WTC11 (cell line): ENCODE results near the gene JMJD6. TPM values are rescaled to one million over a fixed set of nuclear protein-coding genes. Genes with fewer than 3 reads are reported as not detected.
"Not testable (repeated sequence)": the region's sequence is repeated elsewhere in the genome, so short reads cannot be mapped to it uniquely, and the experiment has no call there.

Source experiments
- ATAC-seq: fragments of 200-7000 bp; cut with Tn5 transposase; 2 replicates; pipeline ENCODE4 v1.10.0; 2021; ENCODE audit warnings: mild to moderate bottlenecking, moderate library complexity
- CTCF ChIA-PET: fragments of 300-600 bp; sonication (Branson Sonifier 250); formaldehyde crosslinking; loops from one replicate; lab custom pipeline; 2021; ENCODE audit warnings: antibody characterized with exemption; lab: Charles Lee
- POLR2A ChIA-PET: fragments of 350-600 bp; sonication (Branson Sonifier 250); formaldehyde crosslinking; loops from one replicate; lab custom pipeline; 2021; ENCODE audit warnings: antibody characterized with exemption; lab: Charles Lee
- DNase-seq: peaks from one replicate; pipeline ENCODE4 v3.0.0; 2021; ENCODE audit warnings: low spot score
- H3K27ac Mint-ChIP-seq: 2 replicates; pipeline ENCODE4 v1.8.0; 2021; ENCODE audit warnings: mixed read lengths
- H3K27me3 Mint-ChIP-seq: 2 replicates; pipeline ENCODE4 v1.8.0; 2021; ENCODE audit warnings: low read depth, mild to moderate bottlenecking, moderate library complexity, mixed read lengths
- H3K36me3 Mint-ChIP-seq: 2 replicates; pipeline ENCODE4 v1.8.0; 2021; ENCODE audit warnings: mixed read lengths
- H3K4me1 Mint-ChIP-seq: 2 replicates; pipeline ENCODE4 v1.8.0; 2022; ENCODE audit warnings: mixed read lengths
- H3K4me3 Mint-ChIP-seq: 2 replicates; pipeline ENCODE4 v1.8.0; 2021; ENCODE audit warnings: mild to moderate bottlenecking, moderate library complexity, mixed read lengths
- H3K9me3 Mint-ChIP-seq: 2 replicates; pipeline ENCODE4 v1.8.0; 2021; ENCODE audit warnings: mixed read lengths
- ATF1 ChIP-seq: sonication (generic); formaldehyde crosslinking; IDR thresholded peaks from 2 replicates; pipeline ENCODE4 v1.8.1; 2023; ENCODE audit warnings: mild to moderate bottlenecking, moderate library complexity, missing genetic modification reagents
- CREB1 ChIP-seq: sonication (generic); formaldehyde crosslinking; IDR thresholded peaks from 2 replicates; pipeline ENCODE4 v1.8.0; 2023; ENCODE audit warnings: mild to moderate bottlenecking, missing genetic modification reagents
- CREM ChIP-seq: sonication (generic); formaldehyde crosslinking; IDR thresholded peaks from 2 replicates; pipeline ENCODE4 v1.8.1; 2022; ENCODE audit warnings: mild to moderate bottlenecking, missing genetic modification reagents, moderate library complexity
- CTCF ChIP-seq: fragments of 200-600 bp; IDR thresholded peaks from 2 replicates; pipeline ENCODE4 v1.8.0; 2022; ENCODE audit warnings: antibody characterized with exemption
- FOXP4 ChIP-seq: sonication (generic); formaldehyde crosslinking; IDR thresholded peaks from 2 replicates; pipeline ENCODE4 v1.8.0; 2022; ENCODE audit warnings: mild to moderate bottlenecking, missing genetic modification reagents
- GABPB1 ChIP-seq: sonication (generic); formaldehyde crosslinking; IDR thresholded peaks from 2 replicates; pipeline ENCODE4 v1.8.1; 2023; ENCODE audit warnings: mild to moderate bottlenecking, missing genetic modification reagents
- IRF2 ChIP-seq: sonication (generic); formaldehyde crosslinking; IDR thresholded peaks from 2 replicates; pipeline ENCODE4 v1.8.0; 2022; ENCODE audit warnings: low read depth, missing genetic modification reagents, borderline replicate concordance
- JAZF1 ChIP-seq: fragments of 250-450 bp; sonication (Bioruptor Pico); IDR thresholded peaks from 2 replicates; pipeline ENCODE4 v1.9.0; 2021; ENCODE audit warnings: moderate library complexity, mild to moderate bottlenecking, inconsistent platforms
- NFE2L1 ChIP-seq: sonication (generic); formaldehyde crosslinking; IDR thresholded peaks from 2 replicates; pipeline ENCODE4 v1.8.1; 2023; ENCODE audit warnings: missing genetic modification reagents
- NR2C2 ChIP-seq: sonication (generic); formaldehyde crosslinking; IDR thresholded peaks from 2 replicates; pipeline ENCODE4 v1.8.0; 2022; ENCODE audit warnings: mild to moderate bottlenecking, missing genetic modification reagents
- NR3C1 ChIP-seq: sonication (generic); formaldehyde crosslinking; conservative IDR thresholded peaks from 2 replicates; pipeline ENCODE4 v1.8.1; 2023; ENCODE audit warnings: low read depth, mild to moderate bottlenecking, missing genetic modification reagents
- PREB ChIP-seq: sonication (generic); formaldehyde crosslinking; IDR thresholded peaks from 2 replicates; pipeline ENCODE4 v1.8.1; 2022; ENCODE audit warnings: mild to moderate bottlenecking, missing genetic modification reagents, moderate library complexity, borderline replicate concordance
- TEAD1 ChIP-seq: sonication (generic); formaldehyde crosslinking; IDR thresholded peaks from 2 replicates; pipeline ENCODE4 v1.8.0; 2022; ENCODE audit warnings: mild to moderate bottlenecking, missing genetic modification reagents
- TP53 ChIP-seq: sonication (generic); formaldehyde crosslinking; IDR thresholded peaks from 2 replicates; pipeline ENCODE4 v1.8.1; 2023; ENCODE audit warnings: mild to moderate bottlenecking, missing genetic modification reagents
- ZNF219 ChIP-seq: sonication (generic); formaldehyde crosslinking; IDR thresholded peaks from 2 replicates; pipeline ENCODE4 v1.8.0; 2023; ENCODE audit warnings: missing genetic modification reagents, mild to moderate bottlenecking, borderline replicate concordance
- ZNF423 ChIP-seq: fragments of 250-450 bp; sonication (Bioruptor Pico); IDR thresholded peaks from 2 replicates; pipeline ENCODE4 v2.1.2; 2022; ENCODE audit warnings: mild to moderate bottlenecking, moderate library complexity
- ZNF671 ChIP-seq: fragments of 250-450 bp; sonication (Bioruptor Pico); IDR thresholded peaks from 2 replicates; pipeline ENCODE4 v1.8.0; 2021; ENCODE audit warnings: mild to moderate bottlenecking
- ZSCAN18 ChIP-seq: fragments of 250-450 bp; sonication (Bioruptor Pico); IDR thresholded peaks from 2 replicates; pipeline ENCODE4 v2.1.2; 2022; ENCODE audit warnings: mild to moderate bottlenecking, moderate library complexity
- total RNA-seq: library from RNA; stranded (reverse); gene quantifications from 3 replicates; pipeline ENCODE4 v1.2.3, GENCODE V29; 2021

JMJD6 gene
- total RNA-seq, 1 experiment from 2014 or later: 21.6 TPM

- POLR2A ChIA-PET: no interaction called here
- DNase-seq: no peak
- Mint-ChIP-seq H3K4me3 (no peak overlapping the region), H3K27ac (no peak overlapping the region), H3K9me3 (no peaks in the 10 kb centered on the region), H3K27me3 (no peaks in the 10 kb centered on the region), H3K4me1 (no peaks in the 10 kb centered on the region), H3K36me3 (peaks cover 14% of the 10 kb centered on the region)
- TF ChIP-seq CREM (CRISPR knock-in tag) (no peak), FOXP4 (CRISPR knock-in tag) (no peak), NR2C2 (CRISPR knock-in tag) (no peak), CTCF (no peak), ZSCAN18 (CRISPR knock-in tag) (no peak), JAZF1 (no peak), CREB1 (CRISPR knock-in tag) (no peak)
- CTCF ChIA-PET: interaction anchor here (0.7 kb wide), 1 partner anchor 38 kb away, joined by 3 read pairs; no protein-coding TSS in a partner anchor
- no peak for ATAC-seq
These were observed 25.6 kb upstream of the JMJD6 start for GRCh38 chr17:76752006-76752405.

- TF ChIP-seq ZNF423 (CRISPR knock-in tag): no peak
- TF ChIP-seq ATF1 (CRISPR knock-in tag): no peak
- no peak for TF ChIP-seq NR3C1 (CRISPR knock-in tag)
- TF ChIP-seq IRF2 (CRISPR knock-in tag): no peak
- TF ChIP-seq, all 79 proteins: peak for 0
- no peak overlapping the region for H3K4me3 Mint-ChIP-seq
- no peak for DNase-seq
- CTCF ChIA-PET: no interaction called here
- POLR2A ChIA-PET: no interaction called here
- H3K27ac Mint-ChIP-seq: no peak overlapping the region
- peaks cover 16% of the 10 kb centered on the region for H3K36me3 Mint-ChIP-seq
- ATAC-seq: no peak
- H3K9me3 Mint-ChIP-seq: no peaks in the 10 kb centered on the region
- H3K4me1 Mint-ChIP-seq: no peaks in the 10 kb centered on the region
- no peaks in the 10 kb centered on the region for H3K27me3 Mint-ChIP-seq
These were observed 25.1 kb upstream of the JMJD6 start for GRCh38 chr17:76751416-76751993.

- ChIA-PET POLR2A (no interaction called here), CTCF (no interaction called here)
- H3K27ac Mint-ChIP-seq: no peak overlapping the region
These were observed 22.3 kb upstream of the JMJD6 start for GRCh38 chr17:76748657-76749056.

GRCh38 chr17:76747716-76748363 is 21.4 kb upstream of the JMJD6 start:
- CTCF ChIA-PET: no interaction called here
- POLR2A ChIA-PET: no interaction called here
- H3K4me3 Mint-ChIP-seq: no peak overlapping the region
- no peaks in the 10 kb centered on the region for H3K4me1 Mint-ChIP-seq
- DNase-seq: no peak
- no peak for TF ChIP-seq TEAD1 (CRISPR knock-in tag)
- TF ChIP-seq GABPB1: no peak
- no peak for TF ChIP-seq ZNF423 (CRISPR knock-in tag)
- TF ChIP-seq ZNF219 (CRISPR knock-in tag): no peak
- no peak for TF ChIP-seq TP53 (CRISPR knock-in tag)
- no peak for TF ChIP-seq PREB (CRISPR knock-in tag)
- no peak for ATAC-seq
- no peaks in the 10 kb centered on the region for H3K9me3 Mint-ChIP-seq
- H3K27ac Mint-ChIP-seq: no peak overlapping the region
- H3K27me3 Mint-ChIP-seq: no peaks in the 10 kb centered on the region
- peaks cover 35% of the 10 kb centered on the region for H3K36me3 Mint-ChIP-seq

More at GRCh38 chr17:76748657-76749056, 22.3 kb upstream of the JMJD6 start:
- Mint-ChIP-seq H3K9me3 (no peaks in the 10 kb centered on the region), H3K4me1 (no peaks in the 10 kb centered on the region), H3K4me3 (no peak overlapping the region), H3K36me3 (peaks cover 37% of the 10 kb centered on the region), H3K27me3 (no peaks in the 10 kb centered on the region)
- no peak for ATAC-seq
- TF ChIP-seq NFE2L1: no peak
- no peak for TF ChIP-seq ZNF671
- no peak for DNase-seq

GRCh38 chr17:76745785-76746184 is 19.4 kb upstream of the JMJD6 start:
- CTCF ChIA-PET: interaction anchor here (0.7 kb wide), 1 partner anchor 64 kb away, joined by 3 read pairs; no protein-coding TSS in a partner anchor
- peaks cover 40% of the 10 kb centered on the region for H3K36me3 Mint-ChIP-seq
- DNase-seq, ATAC-seq, H3K27ac Mint-ChIP-seq, H3K4me3 Mint-ChIP-seq, H3K9me3 Mint-ChIP-seq, POLR2A ChIA-PET, H3K27me3 Mint-ChIP-seq, H3K4me1 Mint-ChIP-seq: not testable (repeated sequence)
